GM19438 (cell line): ENCODE data around the gene KRT78.

Source experiments
- ATAC-seq: cut with Tn5 transposase; IDR thresholded peaks from one replicate; pipeline ENCODE4 v1.9.1; 2021; ENCODE audit warnings: low read depth; ENCODE audit not compliant: unreplicated experiment

The KRT78 gene

DNA sequence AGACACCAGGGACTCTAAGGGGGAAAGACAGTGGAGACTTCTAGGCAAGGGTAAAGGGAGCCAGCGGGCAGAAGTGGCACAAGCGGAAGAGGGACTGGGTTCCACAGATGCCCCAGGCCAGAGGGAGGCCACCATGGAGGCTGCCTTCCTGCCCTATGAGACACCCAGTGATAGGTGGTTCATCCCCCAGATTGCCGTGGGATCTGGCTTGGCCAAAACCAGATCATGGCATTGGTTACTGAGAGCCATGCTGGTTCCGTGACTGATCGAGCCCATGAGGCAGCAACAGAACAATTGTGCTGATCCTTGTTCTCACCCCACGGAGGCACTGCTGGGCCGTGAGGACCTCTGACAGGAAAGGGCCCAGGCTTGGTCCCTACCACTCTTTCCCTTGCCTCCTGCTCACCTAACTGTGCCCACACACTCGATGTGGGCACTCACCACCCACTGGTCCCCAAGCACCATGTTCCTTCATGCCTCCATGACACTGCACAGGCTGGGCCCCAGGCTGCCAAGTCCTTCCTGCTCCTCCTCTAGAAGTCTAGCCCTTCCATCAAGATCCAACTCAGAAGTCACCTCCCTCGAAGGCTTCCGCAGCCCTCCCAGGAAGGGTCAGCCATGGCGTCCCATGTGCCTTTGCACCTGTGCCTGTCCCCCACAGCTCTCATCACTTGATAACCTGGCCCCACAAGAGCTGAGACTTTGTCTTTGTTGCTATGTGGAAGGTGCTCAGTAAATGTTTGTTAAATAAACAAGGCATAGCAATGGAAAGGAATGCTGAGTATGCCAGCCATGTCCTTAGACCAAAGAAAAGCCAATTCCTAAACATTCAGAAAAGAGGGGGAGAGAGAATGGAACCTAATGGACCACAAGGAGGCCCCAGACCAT is 21.9 kb downstream of the KRT78 start:
- ATAC-seq, result no peak

DNA sequence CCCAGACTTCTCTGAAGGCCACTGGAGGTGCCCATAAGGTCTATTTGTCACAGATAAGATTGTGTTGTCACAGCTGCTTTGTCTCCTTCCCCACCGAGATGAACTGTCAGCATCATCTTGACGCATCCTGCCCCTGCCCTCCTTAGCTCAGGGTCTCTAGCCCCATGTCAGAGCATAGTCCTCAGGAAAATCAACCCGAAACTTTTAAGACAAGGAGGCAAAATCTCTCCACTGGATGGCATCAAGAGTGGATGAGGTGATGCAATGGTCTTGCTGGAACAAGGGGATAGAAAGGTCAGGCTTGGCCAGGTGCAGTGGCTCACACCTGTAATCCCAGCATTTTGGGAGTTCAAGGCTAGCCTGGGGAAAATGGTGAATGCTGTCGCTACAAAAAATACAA is 22.8 kb downstream of the KRT78 start:
- ATAC-seq, result no peak

DNA sequence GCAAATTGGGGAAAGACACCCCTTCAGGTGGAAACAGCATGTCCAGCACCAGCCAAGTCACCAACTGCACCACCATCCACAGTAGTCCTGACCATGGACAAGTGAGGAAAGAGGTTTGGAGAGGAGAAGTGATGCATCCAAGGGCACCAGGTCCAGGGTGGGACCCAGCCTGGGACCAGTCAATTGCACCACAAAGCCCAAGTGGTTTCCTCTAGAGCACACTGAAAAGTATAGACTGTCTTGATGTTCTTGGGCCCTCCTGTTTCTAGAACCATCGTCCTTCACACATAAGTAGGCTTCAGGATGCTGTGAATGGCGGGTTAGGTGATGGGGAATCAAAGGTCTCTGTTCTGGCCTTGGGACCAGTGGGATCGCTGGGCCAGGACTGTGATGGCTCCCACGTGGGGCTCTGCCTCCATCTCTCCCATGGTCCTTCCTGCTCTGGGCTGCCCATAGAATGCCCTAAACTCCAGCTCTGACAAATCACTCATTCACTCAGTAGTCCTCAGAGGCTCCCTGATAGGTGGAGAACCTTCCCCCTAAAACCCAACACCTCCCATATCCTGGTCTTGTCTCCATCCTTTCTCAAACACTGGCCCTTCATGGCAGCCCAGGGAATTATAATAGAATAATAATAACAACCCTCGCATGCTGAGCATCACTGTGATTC is 23.9 kb downstream of the KRT78 start:
- ATAC-seq, result no peak

DNA sequence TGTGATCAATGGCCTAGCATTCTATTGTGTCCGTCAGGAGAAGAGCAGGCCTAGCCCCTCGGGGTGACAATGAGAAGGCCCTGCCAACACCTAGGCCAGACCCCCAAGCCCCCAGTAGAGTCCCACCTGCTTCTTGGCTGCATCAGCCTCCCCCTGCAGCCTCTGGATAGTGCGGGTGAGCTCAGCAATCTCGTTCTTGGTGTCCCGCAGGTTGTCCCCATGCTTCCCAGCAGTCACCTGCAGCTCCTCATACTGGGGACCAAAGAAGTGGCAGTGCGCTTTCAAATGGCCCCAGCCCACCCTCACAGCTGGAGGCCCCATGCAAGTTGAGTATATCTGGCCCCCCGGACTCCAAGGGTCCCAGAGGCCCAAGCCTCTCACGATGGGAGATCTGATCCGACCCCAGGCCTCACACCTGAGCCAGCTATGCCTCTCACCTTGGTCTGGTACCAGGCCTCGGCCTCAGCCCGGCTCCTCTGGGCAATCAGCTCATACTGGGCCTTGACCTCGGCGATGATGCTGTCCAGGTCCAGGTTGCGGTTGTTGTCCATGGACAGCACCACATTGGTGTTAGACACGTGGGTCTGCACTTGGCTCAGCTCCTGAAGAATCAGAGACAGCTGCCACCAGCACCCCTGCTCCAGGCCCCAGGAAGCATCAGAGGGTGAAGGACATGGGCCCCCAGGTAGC is 24.9 kb downstream of the KRT78 start:
- no peak for ATAC-seq

DNA sequence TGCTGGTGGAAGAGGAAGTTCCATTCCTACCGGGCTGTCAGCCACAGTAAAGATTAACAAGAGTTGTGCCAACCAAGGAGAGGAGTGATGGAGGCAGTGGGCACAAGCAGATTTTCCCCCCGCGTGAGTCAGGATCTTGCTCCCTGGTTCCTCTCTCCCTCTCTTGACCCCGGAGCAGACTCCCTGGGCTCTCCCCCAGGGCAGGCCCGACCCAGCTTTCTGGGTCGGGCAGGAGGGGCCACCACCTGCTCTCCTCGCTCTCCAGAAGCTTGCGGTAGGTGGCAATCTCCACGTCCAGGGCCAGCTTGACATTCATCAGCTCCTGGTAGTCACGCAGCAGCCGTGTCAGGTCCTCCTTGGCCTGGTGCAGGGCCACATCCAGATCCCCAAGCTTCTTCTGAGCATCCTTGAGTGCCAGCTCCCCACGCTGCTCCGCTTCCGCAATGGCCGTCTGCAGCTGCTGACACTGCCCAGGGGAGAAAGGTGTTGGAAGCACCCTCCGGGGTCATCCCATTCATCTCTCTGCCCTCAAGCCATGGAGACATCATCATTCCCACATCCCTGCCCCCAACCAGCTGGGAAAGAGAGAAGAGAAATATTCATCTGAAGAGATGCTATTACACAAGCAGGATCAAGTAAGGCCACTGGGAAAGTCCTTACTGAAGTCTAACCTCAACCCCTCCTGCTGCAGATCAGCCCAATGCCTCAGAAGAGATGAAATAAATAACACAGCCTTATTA is 25.9 kb downstream of the KRT78 start:
- ATAC-seq, result no peak

DNA sequence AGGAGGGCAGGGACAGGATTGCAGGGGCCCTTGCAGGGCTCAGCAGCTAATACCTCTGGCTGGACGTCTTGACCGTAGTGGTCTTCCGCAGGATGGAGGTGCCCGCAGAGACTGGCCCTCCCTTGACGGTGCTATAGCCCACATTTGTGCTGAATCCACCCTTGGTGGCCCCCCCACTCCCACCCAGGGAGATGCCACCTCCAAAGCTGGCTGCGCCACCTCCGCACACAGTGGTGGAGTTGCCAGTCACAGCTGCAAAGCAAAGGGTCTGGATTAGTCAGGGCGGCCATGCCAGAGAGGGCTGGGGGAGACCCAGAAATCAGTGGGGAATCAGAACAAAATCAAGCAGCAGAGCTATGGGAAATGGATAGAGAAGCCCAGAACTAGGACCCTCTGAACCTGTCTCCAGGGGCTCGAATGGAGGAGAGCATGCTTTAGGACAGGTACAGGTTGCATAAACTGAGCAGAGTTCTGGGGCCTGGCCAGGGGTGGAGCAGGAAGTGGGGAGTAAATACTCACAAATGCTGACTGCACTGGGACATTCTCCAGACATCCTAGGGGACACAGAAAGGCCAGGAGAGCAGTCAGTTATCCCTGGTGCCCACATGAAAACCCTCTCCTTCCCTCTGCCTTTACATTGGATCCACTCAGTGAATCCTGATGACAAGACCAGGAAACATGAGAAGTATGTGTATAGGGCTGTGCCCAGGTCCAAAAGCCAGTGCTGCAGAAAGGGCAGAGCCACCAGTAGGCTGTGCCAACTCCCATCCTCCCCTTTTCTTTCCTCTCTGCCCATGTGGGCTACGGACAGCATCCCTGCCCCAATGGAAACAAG is 26.8 kb downstream of the KRT78 start:
- ATAC-seq, result no peak

DNA sequence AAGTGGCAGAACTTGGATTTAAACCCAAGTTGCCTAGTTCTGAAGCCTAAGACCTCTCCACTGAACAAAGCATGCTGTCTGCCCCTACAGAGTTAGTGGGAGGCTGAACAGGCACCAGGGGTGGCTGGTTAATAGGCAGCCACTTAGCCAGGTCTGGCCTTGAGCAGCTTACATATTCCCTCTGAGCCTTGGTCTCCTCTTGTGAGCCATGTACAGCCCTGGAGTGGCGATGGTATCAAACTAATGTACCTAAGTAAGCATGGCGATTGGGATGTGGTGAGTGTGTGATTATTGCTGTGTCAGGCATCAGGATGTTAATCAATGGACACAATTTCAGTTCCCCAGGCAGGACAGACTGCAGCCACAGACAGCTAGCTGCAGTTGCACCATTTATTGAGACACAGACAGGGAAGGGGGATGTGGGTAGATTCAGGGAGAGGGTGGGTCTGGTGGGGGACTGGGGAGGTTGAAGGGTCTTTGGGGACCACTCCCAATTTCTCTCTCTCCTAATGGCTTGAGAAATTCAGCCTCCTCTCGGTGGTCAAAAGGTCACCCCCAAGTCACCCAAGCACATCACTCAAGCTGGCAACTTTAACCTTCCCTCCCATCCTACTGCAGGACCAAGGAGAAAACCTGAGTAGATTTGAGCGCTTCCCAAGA is 27.6 kb downstream of the KRT78 start:
- no peak for ATAC-seq

DNA sequence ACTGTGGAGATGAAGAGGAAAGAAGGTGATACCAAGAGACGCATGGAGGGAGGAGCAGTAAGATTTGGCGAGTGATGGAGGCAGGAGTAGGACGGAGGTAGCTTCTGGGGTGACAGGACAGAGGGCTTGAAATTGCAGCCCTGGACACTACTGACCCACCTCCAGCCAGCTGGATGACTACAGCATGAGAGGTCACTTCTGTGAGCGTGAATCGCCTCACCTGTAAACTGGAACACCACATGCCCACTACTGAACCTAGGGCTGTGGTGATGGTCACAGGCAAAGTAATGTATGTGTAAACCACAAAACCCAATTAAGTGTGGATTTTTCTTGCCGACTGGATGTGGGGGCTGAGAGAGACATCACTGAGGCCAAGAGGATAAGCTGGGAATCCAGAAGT is 28.3 kb downstream of the KRT78 start:
- no peak for ATAC-seq

DNA sequence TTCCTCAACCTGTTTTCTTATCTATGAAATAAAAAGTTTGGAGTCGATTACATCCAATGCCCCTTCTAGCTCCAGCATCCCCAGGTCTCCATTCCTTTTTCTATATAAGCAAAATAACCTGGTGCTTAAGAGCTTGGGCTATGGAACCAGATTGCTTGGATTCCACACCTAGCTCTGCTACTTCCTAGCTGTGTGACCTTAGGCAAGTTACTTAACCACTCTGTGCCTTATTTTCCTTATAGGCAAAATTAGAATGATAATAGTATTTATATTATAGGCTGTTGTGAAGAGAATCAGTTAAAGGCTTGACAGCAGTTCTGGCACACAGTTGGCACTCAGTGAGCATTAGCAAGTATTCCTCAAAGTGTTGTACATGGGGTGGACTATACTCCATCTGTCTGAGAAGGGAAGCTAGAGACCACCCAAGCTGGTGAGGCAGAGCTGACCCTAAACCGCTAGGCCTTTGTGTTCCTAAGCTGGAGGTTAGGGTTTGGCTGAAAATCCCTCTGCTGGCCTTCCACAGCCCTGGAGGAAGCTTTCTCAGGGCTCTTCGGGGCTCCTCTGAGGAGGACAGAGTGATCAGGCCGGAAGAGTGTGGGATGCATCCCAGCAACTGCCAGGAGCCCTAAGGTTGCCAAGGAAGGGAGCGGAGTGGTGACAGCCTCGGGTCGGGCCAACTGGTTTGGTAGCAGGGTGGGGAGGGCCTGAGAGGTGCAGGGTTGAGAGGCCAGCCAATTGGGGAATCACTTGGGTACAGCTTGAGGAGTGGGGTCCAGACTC is 28.9 kb downstream of the KRT78 start:
- no peak for ATAC-seq

DNA sequence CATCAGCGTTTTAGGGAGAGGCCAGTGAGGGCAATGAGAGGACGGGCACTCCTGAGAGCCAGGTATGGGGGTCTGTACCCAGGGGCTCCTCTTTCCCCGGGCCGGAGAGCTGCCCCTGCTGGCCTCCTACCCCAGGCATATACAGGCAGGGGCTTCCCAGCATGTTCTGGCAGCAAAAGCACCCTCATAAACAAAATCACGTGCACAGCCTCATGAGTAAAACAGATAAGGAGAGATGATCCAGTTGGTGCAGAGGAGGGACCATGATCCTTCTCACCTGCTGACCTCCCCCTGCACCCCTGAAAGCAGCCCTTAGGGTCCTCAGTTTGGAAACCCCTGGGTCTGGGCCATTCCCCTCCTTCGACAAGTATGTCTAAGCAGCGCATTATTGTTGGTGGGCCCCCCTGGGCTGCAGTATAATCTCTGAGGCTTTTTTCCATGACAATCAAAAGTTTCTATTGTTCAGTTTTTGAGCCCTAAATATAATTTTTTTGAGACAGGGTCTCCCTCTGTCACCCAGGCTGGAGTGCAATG is 29.8 kb downstream of the KRT78 start:
- ATAC-seq, result no peak

DNA sequence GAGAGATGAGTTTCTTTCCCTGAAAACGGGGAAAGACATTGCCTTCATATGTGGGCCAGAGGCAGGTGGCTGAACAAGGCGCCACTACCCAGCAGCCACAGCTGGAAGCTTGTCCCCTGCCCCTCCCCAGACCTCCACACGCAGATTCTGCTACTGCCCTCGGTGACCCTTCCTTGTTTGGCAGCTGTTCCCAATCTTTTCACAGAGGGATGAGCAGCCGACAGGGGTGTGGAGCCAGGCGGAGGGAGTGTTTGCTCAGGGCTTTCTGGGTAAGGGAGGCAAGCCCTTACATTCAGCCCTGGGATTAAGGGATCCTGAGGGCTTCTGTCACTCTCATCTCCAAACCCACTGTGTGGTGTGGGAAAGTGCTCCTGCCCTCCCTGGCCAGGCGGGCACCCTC is 30.4 kb downstream of the KRT78 start:
- no peak for ATAC-seq

DNA sequence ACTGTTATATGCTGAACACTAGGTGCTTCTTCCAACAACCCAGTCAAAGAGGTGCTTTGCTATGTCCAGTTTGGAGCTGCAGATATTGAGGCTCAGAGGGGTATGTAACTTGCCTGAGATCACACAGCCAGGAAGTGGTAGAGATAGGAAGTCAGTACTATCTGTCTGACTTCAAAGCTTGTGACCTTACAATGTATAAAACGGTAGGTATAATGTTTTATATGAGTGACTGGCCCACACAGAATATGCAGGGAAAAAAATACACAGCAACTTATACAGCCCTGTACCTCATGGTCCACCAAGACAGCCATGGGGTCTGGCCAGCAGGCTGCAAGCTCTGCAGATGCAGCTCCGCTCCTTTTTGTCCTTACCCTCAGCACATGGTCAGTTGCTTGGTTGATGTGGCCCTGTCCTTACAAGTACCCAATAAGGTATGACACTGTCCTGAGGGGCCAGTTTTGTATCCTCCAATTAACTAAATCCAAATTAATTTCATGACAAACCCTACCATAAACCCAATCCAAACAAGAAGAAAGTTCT is 31.0 kb downstream of the KRT78 start:
- no peak for ATAC-seq

DNA sequence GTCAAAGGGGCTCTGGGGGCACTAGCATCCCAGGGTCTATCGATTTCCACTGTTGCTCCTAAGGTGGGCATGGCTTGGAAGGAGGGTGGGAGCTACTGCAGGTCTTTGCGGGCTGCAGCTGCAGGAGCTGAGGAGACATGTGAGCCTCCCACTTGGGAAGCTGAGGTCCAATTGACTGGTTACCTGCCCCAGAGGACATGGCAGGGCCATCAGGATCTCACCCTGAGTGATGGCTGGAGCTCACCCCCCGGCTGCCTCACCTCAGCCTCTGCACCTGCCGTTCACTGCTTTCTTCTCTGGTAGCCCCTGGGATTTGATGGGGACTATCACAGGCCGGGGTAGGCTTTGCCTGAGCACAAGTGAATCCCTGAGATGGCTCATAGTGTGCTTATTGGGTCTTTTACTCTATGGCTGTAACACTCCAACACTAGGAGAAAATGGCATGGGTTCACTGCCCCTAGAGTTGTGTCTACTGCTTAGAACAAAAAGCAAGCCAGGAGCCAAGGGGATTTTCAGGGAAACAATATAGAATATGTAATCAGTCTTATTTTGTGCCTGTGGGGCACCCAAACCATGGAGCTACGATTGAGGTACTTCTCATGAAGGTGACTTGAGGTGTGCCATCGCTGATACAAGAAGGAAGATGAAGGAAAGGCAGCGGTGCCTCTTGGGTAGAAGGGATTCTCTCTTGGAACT is 31.6 kb downstream of the KRT78 start:
- ATAC-seq, result no peak

DNA sequence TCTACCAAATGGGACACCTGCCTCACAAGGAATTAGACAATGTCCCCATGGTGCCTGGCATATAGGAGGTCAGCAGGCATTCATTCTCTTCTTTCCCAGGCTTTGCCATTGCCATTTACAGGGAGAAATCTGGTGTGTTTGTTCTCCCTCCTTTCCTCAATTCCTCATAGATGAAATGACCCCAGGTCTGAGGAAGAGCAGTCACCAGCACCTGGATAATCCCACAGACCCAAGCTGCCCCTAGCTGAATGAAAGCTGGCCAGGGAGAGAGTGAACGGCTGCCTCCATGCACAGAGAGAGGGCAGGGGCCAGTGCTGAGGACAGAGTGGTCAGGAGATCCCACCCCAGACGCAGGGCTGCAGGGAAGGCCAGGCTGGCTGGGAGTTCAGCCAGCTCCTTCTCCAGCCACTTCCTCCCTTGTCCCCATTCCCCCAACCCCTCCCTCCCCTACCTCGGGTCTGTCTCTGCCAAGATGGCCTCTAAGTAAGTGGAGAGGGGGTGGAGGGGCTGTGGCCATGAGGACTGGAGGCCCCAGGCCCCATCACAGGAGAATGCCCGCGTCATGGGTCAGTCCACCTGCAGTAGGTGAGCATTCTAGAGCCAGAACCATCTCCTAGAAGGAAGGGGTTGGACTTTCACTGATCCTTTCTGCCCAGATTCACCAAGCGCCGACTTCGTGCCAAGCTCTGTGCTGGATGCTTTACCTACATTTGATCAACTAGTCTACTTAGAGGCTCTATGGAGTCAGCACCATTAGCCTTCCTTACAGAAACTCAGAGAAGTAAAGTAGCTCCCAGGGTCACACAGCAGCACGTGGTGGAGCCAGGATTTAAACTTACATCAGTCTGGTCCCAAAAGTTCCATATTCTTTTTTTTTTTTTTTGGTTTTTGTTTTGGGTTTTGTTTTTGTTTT is 32.9 kb downstream of the KRT78 start:
- ATAC-seq, result no peak

DNA sequence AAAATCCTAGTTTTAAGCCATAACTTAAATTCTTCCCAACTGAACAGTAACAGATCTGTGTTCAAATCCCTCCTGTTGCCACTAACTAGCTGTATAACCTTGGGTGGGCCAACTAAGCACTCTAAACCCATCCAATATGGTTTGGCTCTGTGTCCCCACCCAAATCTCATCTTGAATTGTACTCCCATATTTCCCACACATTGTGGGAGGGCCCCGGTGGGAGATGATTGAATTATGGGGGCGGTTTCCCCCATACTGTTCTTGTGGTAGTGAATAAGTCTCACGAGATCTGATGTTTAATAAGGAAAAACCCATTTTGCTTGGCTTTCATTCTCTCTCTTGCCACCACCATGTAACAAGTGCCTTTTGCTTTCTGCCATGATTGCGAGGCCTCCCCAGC is 33.6 kb downstream of the KRT78 start:
- ATAC-seq, result no peak

DNA sequence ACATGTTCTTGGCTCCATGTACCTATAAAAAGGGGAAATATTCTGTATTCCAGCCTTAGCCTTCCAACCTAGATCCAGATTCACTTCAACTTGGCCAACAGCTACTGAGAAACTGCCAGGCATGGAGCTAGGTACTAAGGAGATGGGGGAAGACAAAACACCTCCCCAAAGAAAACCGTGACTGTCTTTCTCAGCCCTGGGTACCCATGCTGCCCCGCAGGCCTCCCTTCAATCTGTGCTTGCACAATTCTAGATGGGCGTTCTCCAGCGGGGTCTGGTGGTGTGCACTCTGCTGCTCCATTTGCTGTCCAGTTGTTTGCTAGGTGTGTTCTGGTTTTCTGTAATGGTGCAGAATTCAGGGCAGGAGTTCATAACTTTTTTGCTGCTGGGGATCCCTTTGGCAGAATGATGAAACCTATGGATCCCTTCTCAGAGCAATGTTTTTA is 34.1 kb downstream of the KRT78 start:
- no peak for ATAC-seq
